Transverse colon (tissue), 4 donors: ENCODE results near the gene IGFBP1. TPM values are rescaled to one million over a fixed set of nuclear protein-coding genes. Genes with fewer than 3 reads are reported as not detected.

Source experiments
- DNase-seq: peaks from one replicate; pipeline ENCODE4 v3.0.0-alpha.2; 2019
- H3K27ac ChIP-seq, 4 donors: fragments of 200-600 bp; sonication (generic); 2 replicates each; pipeline ENCODE4 v1.5.1; 2016 to 2018; ENCODE audit warnings: inconsistent platforms in 4 of 4
- H3K27me3 ChIP-seq: fragments of 200-600 bp; sonication (generic); 2 replicates; pipeline ENCODE4 v1.5.1; 2017; ENCODE audit warnings: inconsistent platforms
- H3K36me3 ChIP-seq, 4 donors: fragments of 200-600 bp; sonication (generic); 2 replicates each; pipeline ENCODE4 v1.5.1; 2017 to 2019; ENCODE audit warnings: inconsistent platforms in 4 of 4
- H3K4me1 ChIP-seq, 4 donors: fragments of 200-600 bp; sonication (generic); 2 replicates each; pipeline ENCODE4 v1.5.1; 2017 to 2020; ENCODE audit warnings: inconsistent platforms in 4 of 4
- H3K4me3 ChIP-seq, 4 donors: fragments of 200-600 bp; sonication (generic); 1 replicate in 1 of 4; 2 replicates in 3 of 4; pipeline versions ENCODE4 v1.5.1 to v1.6.1; 2017 to 2019; ENCODE audit warnings: inconsistent platforms in 4 of 4
- H3K9me3 ChIP-seq, 2 donors: fragments of 200-600 bp; sonication (generic); 2 replicates each; pipeline ENCODE4 v1.5.1; 2017 to 2019; ENCODE audit warnings: inconsistent platforms in 2 of 2
- EP300 ChIP-seq: sonication (generic); formaldehyde crosslinking; IDR thresholded peaks from one replicate; pipeline ENCODE4 v1.6.1; 2017; ENCODE audit warnings: antibody characterized with exemption, low read depth
- POLR2A ChIP-seq: fragments of 450-650 bp; IDR thresholded peaks from one replicate; pipeline ENCODE4 v1.6.1; 2016; ENCODE audit warnings: antibody characterized with exemption, mild to moderate bottlenecking, moderate library complexity
- POLR2AphosphoS5 ChIP-seq, 3 donors: sonication (generic); formaldehyde crosslinking; IDR thresholded peaks; one replicate each; pipeline ENCODE4 v1.6.1; 2016; ENCODE audit warnings: antibody characterized with exemption in 3 of 3
- WGBS, 2 donors: methylation state at CpG; one replicate each; pipeline ENCODE4 v1.1.5; 2018; ENCODE audit warnings: low coverage in 1 of 2; 5-methylcytosine and 5-hydroxymethylcytosine counted together
- in situ Hi-C, 4 donors: fragments of 200-750 bp; cut with MboI; loops; one replicate each; pipeline versions ENCODE4 v1.15.0 to v1.15.1; 2017; ENCODE audit warnings: low sequenced_read_pairs in 3 of 4, low pct_ligation_motif_present in 1 of 4, low pct_unique_long_range_greater_than_20kb in 1 of 4
- intact Hi-C: fragments of 100-400 bp; cut with DNase I; formaldehyde crosslinking; loops from one replicate; pipeline ENCODE4 v1.15.1; 2023; ENCODE audit warnings: low total_unique reads
- total RNA-seq, 4 donors: library from RNA; depleted of rRNA; stranded (reverse); fragments of >200 nt; gene quantifications; one replicate each; pipeline ENCODE4 v1.1.0, GENCODE V29; 2016
- TF ChIP-seq, protein P1 (sequence below), 5 experiments: fragments of 200-600 bp in 3 of 5; fragments of 450-650 bp in 2 of 5; sonication (generic) in 3 of 5; IDR thresholded peaks; 1 replicate in 2 of 5; 2 replicates in 3 of 5; pipeline ENCODE4 v1.5.1; 2016 to 2017; ENCODE audit warnings: antibody characterized with exemption in 5 of 5, inconsistent platforms in 3 of 5, mild to moderate bottlenecking in 2 of 5, moderate library complexity in 1 of 5

IGFBP1 gene
- total RNA-seq, 4 donors from 2014 or later, result not detected

GRCh38 chr7:45920502-45921380, 32.5 kb downstream of the IGFBP1 start, which contains the start of gene IGFBP3:
IGFBP3 (minus strand) TSS chr7:45921272; CDS start chr7:45921140, 132 bp downstream.
- intact Hi-C loops (no loop called here), in situ Hi-C loops (loop anchor here in 3 of 4 donors (5.0 to 25.0 kb wide), 5 partner anchors 432 to 1267 kb away; no protein-coding TSS in a partner anchor)
- H3K36me3 ChIP-seq, result no peaks in the 10 kb centered on the region
- peaks cover 62% of the 10 kb centered on the region for H3K27me3 ChIP-seq
- H3K9me3 ChIP-seq, result no peaks in the 10 kb centered on the region
- peaks cover 0 to 29% (median 20%) of the 10 kb centered on the region in 4 donors for H3K4me1 ChIP-seq
- H3K4me3 ChIP-seq, result peak within 1 kb of the TSS; percentile 26 to 58 (median 42)
- H3K27ac ChIP-seq, result peak within 1 kb of the TSS; percentile 48 to 76 (median 56)
- whole genome bisulfite sequencing, 2 donors, result 0 to 3% methylated on average over 2 to 42 of the region's 111 CpGs
- no peak for DNase-seq
- TF ChIP-seq EP300, result no peak
- peak; percentile 28 for TF ChIP-seq POLR2A
- peak in 1 of 3 donors; percentile 53 for TF ChIP-seq POLR2AphosphoS5 (IDR thresholded peaks at IDR 0.05)
- TF ChIP-seq, protein P1, sequence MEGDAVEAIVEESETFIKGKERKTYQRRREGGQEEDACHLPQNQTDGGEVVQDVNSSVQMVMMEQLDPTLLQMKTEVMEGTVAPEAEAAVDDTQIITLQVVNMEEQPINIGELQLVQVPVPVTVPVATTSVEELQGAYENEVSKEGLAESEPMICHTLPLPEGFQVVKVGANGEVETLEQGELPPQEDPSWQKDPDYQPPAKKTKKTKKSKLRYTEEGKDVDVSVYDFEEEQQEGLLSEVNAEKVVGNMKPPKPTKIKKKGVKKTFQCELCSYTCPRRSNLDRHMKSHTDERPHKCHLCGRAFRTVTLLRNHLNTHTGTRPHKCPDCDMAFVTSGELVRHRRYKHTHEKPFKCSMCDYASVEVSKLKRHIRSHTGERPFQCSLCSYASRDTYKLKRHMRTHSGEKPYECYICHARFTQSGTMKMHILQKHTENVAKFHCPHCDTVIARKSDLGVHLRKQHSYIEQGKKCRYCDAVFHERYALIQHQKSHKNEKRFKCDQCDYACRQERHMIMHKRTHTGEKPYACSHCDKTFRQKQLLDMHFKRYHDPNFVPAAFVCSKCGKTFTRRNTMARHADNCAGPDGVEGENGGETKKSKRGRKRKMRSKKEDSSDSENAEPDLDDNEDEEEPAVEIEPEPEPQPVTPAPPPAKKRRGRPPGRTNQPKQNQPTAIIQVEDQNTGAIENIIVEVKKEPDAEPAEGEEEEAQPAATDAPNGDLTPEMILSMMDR (IDR thresholded peaks at IDR 0.05), result no peak

DNA sequence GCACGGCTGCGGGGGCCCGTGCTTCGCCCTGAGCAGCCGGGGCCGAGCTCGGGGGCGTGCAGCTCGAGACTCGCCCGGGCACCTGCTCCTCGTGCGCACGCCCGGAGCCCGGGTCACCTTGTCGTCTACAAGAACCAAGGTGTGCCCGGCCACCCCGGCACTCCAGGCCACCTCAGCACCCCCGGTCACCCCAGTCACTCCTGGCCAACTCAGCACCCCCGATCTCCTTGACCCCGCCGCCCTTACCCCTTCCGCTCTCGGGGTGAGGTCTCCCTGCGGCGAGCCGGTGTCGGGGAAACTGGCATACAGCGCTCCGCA, 33.1 kb downstream of the IGFBP1 start:
- in situ Hi-C loops, result loop anchor here in 3 of 4 donors (5.0 to 25.0 kb wide), 5 partner anchors 431 to 1266 kb away; no protein-coding TSS in a partner anchor
- no peak for DNase-seq
- Histone ChIP-seq H3K27me3 (peaks cover 62% of the 10 kb centered on the region), H3K4me3 (peak overlapping the region in 3 of 4 donors; percentile 38 to 58 (median 47)), H3K27ac (peak overlapping the region; percentile 3 to 76 (median 52)), H3K4me1 (peaks cover 0 to 29% (median 20%) of the 10 kb centered on the region in 4 donors), H3K9me3 (no peaks in the 10 kb centered on the region), H3K36me3 (no peaks in the 10 kb centered on the region)
- TF ChIP-seq EP300 (no peak), POLR2A (no peak), POLR2AphosphoS5 (IDR thresholded peaks at IDR 0.05) (no peak)
- TF ChIP-seq, protein P1 (IDR thresholded peaks at IDR 0.05), result no peak
- WGBS, 2 donors, result 17% methylated on average over 21 of the region's 31 CpGs; no CpG with 5 or more reads in 1 of the 2 donors
- intact Hi-C loops, result no loop called here

DNA sequence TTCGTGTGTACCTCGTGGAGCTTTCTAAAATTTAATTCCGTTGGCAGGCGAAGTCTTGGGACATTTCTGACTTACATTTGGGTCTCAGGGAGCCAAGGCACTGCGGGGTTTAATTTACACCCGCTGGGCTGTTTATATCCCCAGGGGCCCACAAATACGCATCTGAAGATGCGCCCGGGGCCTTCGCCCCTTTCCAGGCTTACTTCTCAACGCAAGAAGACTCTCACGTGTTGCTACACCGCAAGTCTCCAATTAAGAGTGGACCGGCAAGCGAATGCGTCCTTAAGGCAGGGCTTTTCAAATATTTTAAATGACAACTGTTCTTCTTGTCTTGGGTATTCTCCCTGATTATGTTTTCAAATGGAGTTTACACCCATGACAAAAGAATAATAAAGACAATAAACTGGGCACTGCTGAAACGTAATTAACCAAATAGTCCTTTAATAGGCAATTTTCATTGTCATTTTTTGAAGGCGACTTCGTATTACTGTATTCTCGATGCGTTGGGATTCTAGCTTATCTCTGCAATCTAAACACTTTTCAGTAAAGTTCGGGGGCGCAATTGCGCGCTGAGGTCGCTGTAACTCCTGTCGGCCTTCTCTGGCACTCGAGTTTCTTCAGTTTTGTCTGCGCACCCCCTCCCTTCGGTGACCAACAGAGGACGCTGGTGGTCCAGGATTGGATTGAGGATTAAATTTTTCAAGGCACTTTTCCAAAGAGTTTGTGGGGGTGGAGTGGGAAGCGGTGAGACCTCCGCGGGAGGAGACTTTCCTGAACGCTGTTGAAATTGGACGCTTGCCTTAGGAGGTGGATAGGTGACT, 33.6 kb downstream of the IGFBP1 start:
- no peaks in the 10 kb centered on the region for H3K36me3 ChIP-seq
- in situ Hi-C loops, result loop anchor here in 3 of 4 donors (5.0 to 25.0 kb wide), 5 partner anchors 430 to 1265 kb away; no protein-coding TSS in a partner anchor
- intact Hi-C loops, result loop anchor here (2.0 kb wide), 1 partner anchor 1169 kb away; no protein-coding TSS in a partner anchor
- peak; percentile 26 for DNase-seq
- peak overlapping the region in 3 of 4 donors; percentile 38 to 58 (median 47) for H3K4me3 ChIP-seq
- 0 to 15% methylated on average over 1 to 36 of the region's 36 CpGs for WGBS, 2 donors
- peak overlapping the region; percentile 48 to 76 (median 52) for H3K27ac ChIP-seq
- H3K27me3 ChIP-seq, result peaks cover 62% of the 10 kb centered on the region
- TF ChIP-seq, protein P1 (IDR thresholded peaks at IDR 0.05), result peak; percentile 59 to 65 (median 63)
- TF ChIP-seq POLR2AphosphoS5 (IDR thresholded peaks at IDR 0.05), result no peak
- H3K9me3 ChIP-seq, result no peaks in the 10 kb centered on the region
- H3K4me1 ChIP-seq, result peaks cover 0 to 29% (median 20%) of the 10 kb centered on the region in 4 donors
